Sigmoid colon (tissue), 7 donors: ENCODE data around the gene ZNF497. TPM values are rescaled to one million over a fixed set of nuclear protein-coding genes. Genes with fewer than 3 reads are reported as not detected.
A peak's percentile ranks its signal among the peaks of the same experiment; 100 is the strongest.

Experiments used
- DNase-seq: peaks from one replicate; pipeline ENCODE4 v3.0.0-alpha.2; 2019
- H3K27ac ChIP-seq, 4 donors: fragments of 200-600 bp; sonication (generic); one replicate each; pipeline ENCODE4 v1.5.1; 2016 to 2019; ENCODE audit warnings: mild to moderate bottlenecking in 1 of 4
- H3K27me3 ChIP-seq, 3 donors: fragments of 200-600 bp; sonication (generic); one replicate each; pipeline ENCODE4 v1.5.1; 2019; ENCODE audit warnings: mild to moderate bottlenecking in 1 of 3
- H3K36me3 ChIP-seq, 4 donors: fragments of 200-600 bp; sonication (generic); one replicate each; pipeline ENCODE4 v1.5.1; 2016 to 2019
- H3K4me1 ChIP-seq, 4 donors: fragments of 200-600 bp; sonication (generic); one replicate each; pipeline ENCODE4 v1.5.1; 2017 to 2019
- H3K4me3 ChIP-seq, 4 donors: fragments of 200-600 bp; sonication (generic); one replicate each; pipeline ENCODE4 v1.5.1; 2017 to 2019; ENCODE audit warnings: mild to moderate bottlenecking in 2 of 4, moderate library complexity in 1 of 4
- H3K9me3 ChIP-seq, 4 donors: fragments of 200-600 bp in 3 of 4; sonication (generic) in 3 of 4; one replicate each; pipeline versions ENCODE4 v1.5.1 to v1.6.1; 2013 to 2019
- EP300 ChIP-seq, 4 donors: sonication (generic); formaldehyde crosslinking; IDR thresholded peaks; one replicate each; pipeline ENCODE4 v1.6.1; 2017; ENCODE audit warnings: antibody characterized with exemption in 4 of 4
- POLR2A ChIP-seq, 2 donors: fragments of 450-650 bp; IDR thresholded peaks; one replicate each; pipeline ENCODE4 v1.6.1; 2016; ENCODE audit warnings: antibody characterized with exemption in 2 of 2, mild to moderate bottlenecking in 2 of 2, moderate library complexity in 2 of 2
- POLR2AphosphoS5 ChIP-seq, 4 donors: sonication (generic); formaldehyde crosslinking; IDR thresholded peaks; one replicate each; pipeline ENCODE4 v1.6.1; 2017; ENCODE audit warnings: antibody characterized with exemption in 4 of 4
- WGBS, 2 donors: extraction: QIAGEN DNeasy Blood & Tissue Kit; methylation state at CpG; one replicate each; pipeline ENCODE4 v1.1.7; 2013; 5-methylcytosine and 5-hydroxymethylcytosine counted together
- intact Hi-C: fragments of 100-400 bp; cut with DNase I; formaldehyde crosslinking; loops from one replicate; pipeline ENCODE4 v1.15.1; 2023
- polyA plus RNA-seq, 3 donors: library from polyadenylated mRNA; stranded (reverse); fragments of 200-250 nt; gene quantifications; one replicate each; pipeline ENCODE4 v1.2.3, GENCODE V29; 2013
- total RNA-seq, 4 donors: library from RNA; depleted of rRNA; stranded (reverse); fragments of >200 nt; gene quantifications; one replicate each; pipeline ENCODE4 v1.1.0, GENCODE V29; 2016
- TF ChIP-seq, protein P1 (sequence below), 4 experiments: fragments of 450-650 bp in 3 of 4; fragments of 200-600 bp in 1 of 4; IDR thresholded peaks; one replicate each; pipeline ENCODE4 v1.5.1; 2016 to 2019; ENCODE audit warnings: antibody characterized with exemption in 4 of 4, mild to moderate bottlenecking in 3 of 4, moderate library complexity in 2 of 4
- donor health status: healthy with polysubstance abuse.
- donor health status: Bipolar disorder and iron deficiency.
- donor health status: healthy.

Gene ZNF497
- total and polyA plus RNA-seq, 7 donors, result 0.28 to 0.79 (median 0.48) TPM; not detected in 1

DNA sequence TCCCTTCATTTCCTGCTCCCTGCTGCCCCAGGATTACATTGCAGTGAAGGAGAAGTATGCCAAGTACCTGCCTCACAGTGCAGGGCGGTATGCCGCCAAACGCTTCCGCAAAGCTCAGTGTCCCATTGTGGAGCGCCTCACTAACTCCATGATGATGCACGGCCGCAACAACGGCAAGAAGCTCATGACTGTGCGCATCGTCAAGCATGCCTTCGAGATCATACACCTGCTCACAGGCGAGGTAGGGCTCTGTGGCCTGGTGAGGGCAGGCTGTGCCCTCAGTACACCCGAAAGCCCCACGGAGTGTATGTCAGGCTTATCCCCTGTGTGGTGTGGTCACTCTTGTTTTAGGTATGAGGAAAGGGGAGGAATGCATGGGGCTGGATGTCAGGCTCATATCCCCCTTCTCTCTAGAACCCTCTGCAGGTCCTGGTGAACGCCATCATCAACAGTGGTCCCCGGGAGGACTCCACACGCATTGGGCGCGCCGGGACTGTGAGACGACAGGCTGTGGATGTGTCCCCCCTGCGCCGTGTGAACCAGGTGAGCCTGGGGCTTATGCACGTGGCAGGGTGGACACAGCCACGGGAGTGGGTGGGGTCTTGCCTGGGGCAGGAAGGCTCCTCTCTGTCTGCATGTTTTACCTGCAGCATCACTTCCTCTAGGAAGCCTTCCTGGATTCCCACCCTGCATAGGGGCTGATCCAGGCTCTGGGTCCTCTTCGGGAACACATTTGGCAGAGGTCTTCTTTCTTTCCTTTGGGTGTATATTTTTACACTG is 30.6 kb upstream of the ZNF497 start:
- no peak for DNase-seq
- H3K36me3 ChIP-seq, result peaks cover 0 to 69% (median 36%) of the 10 kb centered on the region in 4 donors
- H3K9me3 ChIP-seq, result no peaks in the 10 kb centered on the region
- no peak overlapping the region for H3K27ac ChIP-seq
- TF ChIP-seq POLR2A (IDR thresholded peaks at IDR 0.05) (no peak), EP300 (IDR thresholded peaks at IDR 0.05) (no peak), POLR2AphosphoS5 (IDR thresholded peaks at IDR 0.05) (no peak)
- TF ChIP-seq, protein P1, sequence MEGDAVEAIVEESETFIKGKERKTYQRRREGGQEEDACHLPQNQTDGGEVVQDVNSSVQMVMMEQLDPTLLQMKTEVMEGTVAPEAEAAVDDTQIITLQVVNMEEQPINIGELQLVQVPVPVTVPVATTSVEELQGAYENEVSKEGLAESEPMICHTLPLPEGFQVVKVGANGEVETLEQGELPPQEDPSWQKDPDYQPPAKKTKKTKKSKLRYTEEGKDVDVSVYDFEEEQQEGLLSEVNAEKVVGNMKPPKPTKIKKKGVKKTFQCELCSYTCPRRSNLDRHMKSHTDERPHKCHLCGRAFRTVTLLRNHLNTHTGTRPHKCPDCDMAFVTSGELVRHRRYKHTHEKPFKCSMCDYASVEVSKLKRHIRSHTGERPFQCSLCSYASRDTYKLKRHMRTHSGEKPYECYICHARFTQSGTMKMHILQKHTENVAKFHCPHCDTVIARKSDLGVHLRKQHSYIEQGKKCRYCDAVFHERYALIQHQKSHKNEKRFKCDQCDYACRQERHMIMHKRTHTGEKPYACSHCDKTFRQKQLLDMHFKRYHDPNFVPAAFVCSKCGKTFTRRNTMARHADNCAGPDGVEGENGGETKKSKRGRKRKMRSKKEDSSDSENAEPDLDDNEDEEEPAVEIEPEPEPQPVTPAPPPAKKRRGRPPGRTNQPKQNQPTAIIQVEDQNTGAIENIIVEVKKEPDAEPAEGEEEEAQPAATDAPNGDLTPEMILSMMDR (IDR thresholded peaks at IDR 0.05), result no peak
- H3K4me1 ChIP-seq, result peaks cover 0 to 27% (median 18%) of the 10 kb centered on the region in 4 donors
- H3K4me3 ChIP-seq, result no peak overlapping the region
- intact Hi-C loops, result no loop called here
- 92 to 94% methylated on average over 26 of the region's 26 CpGs for WGBS, 2 donors
- H3K27me3 ChIP-seq, result peaks cover 9 to 30% (median 26%) of the 10 kb centered on the region in 3 donors

GRCh38 chr19:58388175-58388526 is 25.6 kb upstream of the ZNF497 start:
- no peak for TF ChIP-seq POLR2AphosphoS5 (IDR thresholded peaks at IDR 0.05)
- TF ChIP-seq, protein P1 (IDR thresholded peaks at IDR 0.05), result no peak
- TF ChIP-seq EP300 (IDR thresholded peaks at IDR 0.05), result no peak
- TF ChIP-seq POLR2A (IDR thresholded peaks at IDR 0.05), result no peak
- Histone ChIP-seq H3K9me3 (no peaks in the 10 kb centered on the region), H3K36me3 (peaks cover 0 to 49% (median 15%) of the 10 kb centered on the region in 4 donors), H3K4me3 (peak overlapping the region in 3 of 4 donors; percentile 79 to 87 (median 84)), H3K4me1 (peaks cover 0 to 47% (median 29%) of the 10 kb centered on the region in 4 donors), H3K27ac (no peak overlapping the region), H3K27me3 (no peaks in the 10 kb centered on the region)
- WGBS, 2 donors, result 81 to 83% methylated on average over 3 of the region's 3 CpGs
- no peak for DNase-seq
- intact Hi-C loops, result no loop called here

DNA sequence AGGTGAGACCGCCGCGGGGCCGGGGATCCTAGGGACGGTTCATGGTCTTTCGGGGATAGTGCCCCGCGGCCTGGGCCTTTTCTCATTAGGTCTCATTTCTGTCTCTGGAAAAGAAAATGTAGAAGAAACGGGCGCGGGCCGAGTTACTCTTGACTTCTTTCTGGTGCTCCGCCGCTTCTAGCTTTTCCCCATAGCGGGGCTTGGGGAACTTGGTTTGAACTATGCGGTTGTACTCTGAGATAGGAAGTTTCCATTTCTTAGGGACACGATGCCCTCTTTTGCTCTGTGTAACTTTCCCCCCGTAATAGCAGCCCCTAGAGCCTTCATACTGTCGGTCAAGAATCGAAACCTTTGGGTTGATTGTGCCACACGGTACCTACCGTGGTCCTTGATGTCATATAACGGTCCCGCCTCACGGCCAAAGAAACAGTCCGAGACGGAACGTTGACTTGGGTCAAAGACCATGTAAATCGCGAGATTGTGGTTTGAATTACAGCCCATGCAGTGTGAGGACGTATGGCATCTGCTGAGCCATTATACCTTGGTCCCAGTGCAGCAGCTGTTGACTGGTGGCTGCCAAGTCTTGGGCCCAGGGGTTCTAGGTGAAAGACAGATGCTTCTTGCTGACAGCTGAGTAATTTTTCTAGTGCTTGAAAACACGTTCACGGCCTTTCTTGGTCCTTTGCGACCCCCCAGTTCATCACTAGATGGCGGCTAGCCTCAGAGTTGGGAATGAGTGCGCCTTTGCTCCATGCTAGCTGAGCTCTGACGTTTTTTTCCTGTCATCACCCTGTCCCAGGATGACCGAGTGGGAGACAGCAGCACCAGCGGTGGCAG is 25.0 kb upstream of the ZNF497 start:
- DNase-seq, result no peak
- peak overlapping the region; percentile 66 to 87 (median 82) for H3K4me3 ChIP-seq
- H3K9me3 ChIP-seq, result no peaks in the 10 kb centered on the region
- intact Hi-C loops, result loop anchor here (1.0 to 2.0 kb wide), 2 partner anchors 14 to 21 kb away; partner anchors contain the start of gene ZNF584
- peaks cover 0 to 47% (median 29%) of the 10 kb centered on the region in 4 donors for H3K4me1 ChIP-seq
- peak overlapping the region; percentile 93 to 98 (median 98) for H3K27ac ChIP-seq
- no peaks in the 10 kb centered on the region for H3K27me3 ChIP-seq
- H3K36me3 ChIP-seq, result peaks cover 0 to 43% (median 10%) of the 10 kb centered on the region in 4 donors
- TF ChIP-seq, protein P1 (IDR thresholded peaks at IDR 0.05), result no peak
- TF ChIP-seq POLR2A (IDR thresholded peaks at IDR 0.05) (no peak), EP300 (IDR thresholded peaks at IDR 0.05) (no peak), POLR2AphosphoS5 (IDR thresholded peaks at IDR 0.05) (no peak)
- 8 to 10% methylated on average over 39 of the region's 39 CpGs for WGBS, 2 donors

- TF ChIP-seq, protein P1 (IDR thresholded peaks at IDR 0.05), result no peak
- peak; percentile 78 to 92 (median 88) for TF ChIP-seq POLR2AphosphoS5 (IDR thresholded peaks at IDR 0.05)
- peak; percentile 54 to 82 for TF ChIP-seq POLR2A (IDR thresholded peaks at IDR 0.05)
- TF ChIP-seq EP300 (IDR thresholded peaks at IDR 0.05), result no peak
- intact Hi-C loops, result loop anchor here (1.0 to 2.0 kb wide), 2 partner anchors 15 to 22 kb away; partner anchors contain the start of gene ZNF584
- DNase-seq, result peak; percentile 98
- peaks cover 0 to 35% (median 9%) of the 10 kb centered on the region in 4 donors for H3K36me3 ChIP-seq
- H3K4me1 ChIP-seq, result peaks cover 0 to 53% (median 32%) of the 10 kb centered on the region in 4 donors
- 0% methylated on average over 64 of the region's 64 CpGs for WGBS, 2 donors
- no peaks in the 10 kb centered on the region for H3K9me3 ChIP-seq
- H3K27ac ChIP-seq, result peak within 1 kb of the TSS; percentile 93 to 98 (median 98)
- H3K4me3 ChIP-seq, result peak within 1 kb of the TSS; percentile 66 to 87 (median 82)
- H3K27me3 ChIP-seq, result no peaks in the 10 kb centered on the region
These were observed 24.2 kb upstream of the ZNF497 start, which contains the start of gene RPS5 for GRCh38 chr19:58386576-58387337. RPS5 (plus strand) TSS chr19:58387269; CDS start chr19:58388138, 869 bp downstream.
